Measurements from ENCODE around the gene LAMC1.

DNA sequence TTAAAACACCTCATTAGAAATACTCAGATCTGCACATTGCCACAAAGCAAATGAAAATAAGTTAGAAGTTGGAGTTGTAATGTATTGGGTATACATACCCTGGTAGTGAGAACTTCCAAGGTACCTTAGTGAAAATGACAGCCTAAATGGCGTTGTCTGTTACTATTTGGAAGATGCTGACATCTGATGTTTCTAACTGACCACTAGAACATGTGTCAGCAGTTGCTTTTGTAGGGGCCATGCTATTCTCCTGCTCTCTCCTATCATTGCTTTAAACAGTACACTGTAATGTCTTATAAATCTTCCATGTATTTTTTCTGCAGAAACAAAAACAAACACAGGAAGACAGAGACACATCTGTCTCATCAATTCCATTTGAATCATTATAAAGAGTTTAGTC, 40.1 kb downstream of the LAMC1 start:
- TF ChIP-seq POLR2A (IDR thresholded peaks at IDR 0.05; ENCODE audit: low read depth, low read length), result no peak
- TF ChIP-seq POLR2AphosphoS5 (IDR thresholded peaks at IDR 0.05; ENCODE audit: low read depth, low read length), result no peak
